H1 (cell line): ENCODE results near the gene TSPAN1. TPM values are rescaled to one million over a fixed set of nuclear protein-coding genes. Genes with fewer than 3 reads are reported as not detected.

Source experiments
- CTCF ChIA-PET: fragments of 300-600 bp; sonication (Branson Sonifier 250); formaldehyde crosslinking; loops from one replicate; lab custom pipeline; 2021; ENCODE audit not compliant: partially characterized antibody; lab: Charles Lee
- POLR2A ChIA-PET: fragments of 300-600 bp; sonication (Branson Sonifier 250); formaldehyde crosslinking; loops from one replicate; lab custom pipeline; 2021; ENCODE audit warnings: inconsistent platforms; ENCODE audit not compliant: partially characterized antibody; lab: Charles Lee
- DNase-seq, 2 experiments: peaks; one replicate each; pipeline versions ENCODE4 v3.0.0 to v3.0.0-alpha.2; 2010 to 2022; ENCODE audit warnings: low spot score in 2 of 2, low read depth in 1 of 2, mixed read lengths in 1 of 2
- FAIRE-seq: peaks from 2 replicates; lab custom pipeline; 2011; peaks lifted over from hg19 to GRCh38; lab: Jason Lieb, UNC
- H2AFZ ChIP-seq: 2 replicates; pipeline ENCODE4 v1.8.1; 2012; ENCODE audit warnings: low read length, inconsistent platforms
- H2AK5ac ChIP-seq: 2 replicates; pipeline ENCODE4 v1.6.1; 2013; ENCODE audit warnings: low read depth, low read length
- H2BK120ac ChIP-seq: replicated peaks from 2 replicates; pipeline ENCODE3; 2013; ENCODE audit warnings: low read depth, low read length, inconsistent platforms
- H2BK12ac ChIP-seq: 2 replicates; pipeline ENCODE4 v1.6.1; 2013; ENCODE audit warnings: low read depth, low read length
- H2BK15ac ChIP-seq: 2 replicates; pipeline ENCODE4 v1.6.1; 2013; ENCODE audit warnings: low read length
- H2BK20ac ChIP-seq: 2 replicates; pipeline ENCODE4 v1.6.1; 2013; ENCODE audit warnings: low read length
- H2BK5ac ChIP-seq: 2 replicates; pipeline ENCODE4 v1.6.1; 2013; ENCODE audit warnings: low read depth, low read length
- H3K14ac ChIP-seq: 2 replicates; pipeline ENCODE4 v1.6.1; 2013; ENCODE audit warnings: inconsistent platforms; ENCODE audit not compliant: insufficient read length
- H3K18ac ChIP-seq: 2 replicates; pipeline ENCODE4 v1.6.1; 2013; ENCODE audit warnings: low read length; ENCODE audit errors: extremely low read depth
- H3K23ac ChIP-seq: 2 replicates; pipeline ENCODE4 v1.6.1; 2013; ENCODE audit warnings: inconsistent platforms; ENCODE audit not compliant: insufficient read length
- H3K23me2 ChIP-seq: 2 replicates; pipeline ENCODE4 v1.6.1; 2013; ENCODE audit warnings: low read depth, low read length
- H3K27ac ChIP-seq: 2 replicates; pipeline ENCODE4 v1.6.1; 2011; ENCODE audit warnings: low read depth, low read length, inconsistent platforms
- H3K27me3 ChIP-seq, 4 experiments: replicated peaks in 1 of 4; 1 replicate in 1 of 4; 2 replicates in 3 of 4; pipeline versions ENCODE4 v1.6.1 to v1.8.1; 2011 to 2013; ENCODE audit warnings: low read length in 3 of 4, mild to moderate bottlenecking in 3 of 4, inconsistent platforms in 2 of 4, mixed read lengths in 2 of 4, moderate library complexity in 1 of 4; ENCODE audit not compliant: control insufficient read depth in 3 of 4, insufficient read depth in 3 of 4; ENCODE audit errors: extremely low read depth in 1 of 4
- H3K36me3 ChIP-seq, 4 experiments: 2 replicates each; pipeline versions ENCODE4 v1.6.1 to v1.8.1; 2011 to 2013; ENCODE audit warnings: mild to moderate bottlenecking in 4 of 4, low read length in 3 of 4, moderate library complexity in 2 of 4, control low read depth in 1 of 4, inconsistent platforms in 1 of 4; ENCODE audit not compliant: insufficient read depth in 4 of 4, control insufficient read depth in 2 of 4
- H3K4ac ChIP-seq: replicated peaks from 2 replicates; pipeline ENCODE3; 2013; ENCODE audit warnings: low read length, low read depth, mixed read lengths, inconsistent platforms; ENCODE audit not compliant: insufficient read length
- H3K4me1 ChIP-seq, 4 experiments: replicated peaks in 1 of 4; 1 replicate in 1 of 4; 2 replicates in 3 of 4; pipeline versions ENCODE4 v1.6.1 to v1.8.1; 2011 to 2013; ENCODE audit warnings: low read length in 3 of 4, inconsistent platforms in 2 of 4, mixed read lengths in 1 of 4; ENCODE audit not compliant: insufficient read depth in 4 of 4, control insufficient read depth in 3 of 4
- H3K4me2 ChIP-seq, 2 experiments: 2 replicates each; pipeline versions ENCODE4 v1.6.1 to v1.8.1; 2011 to 2013; ENCODE audit warnings: low read depth in 2 of 2, low read length in 2 of 2, control low read depth in 1 of 2, inconsistent platforms in 1 of 2, mild to moderate bottlenecking in 1 of 2; ENCODE audit not compliant: insufficient read depth in 1 of 2
- H3K4me3 ChIP-seq, 4 experiments: fragments of 200-600, 300-600 bp in 1 of 4; sonication (generic), shearing (Covaris generic), sonication (Bioruptor Twin) in 1 of 4; 2 replicates each; pipeline versions ENCODE4 v1.5.1 to v1.8.1; 2011 to 2016; ENCODE audit warnings: low read length in 4 of 4, low read depth in 3 of 4, control low read depth in 2 of 4, inconsistent platforms in 2 of 4, mild to moderate bottlenecking in 2 of 4, mixed read lengths in 1 of 4, moderate library complexity in 1 of 4; ENCODE audit not compliant: insufficient read depth in 2 of 4; ENCODE audit errors: extremely low read depth in 1 of 4
- H3K56ac ChIP-seq: replicated peaks from 2 replicates; pipeline ENCODE3; 2013; ENCODE audit warnings: low read depth, mild to moderate bottlenecking, mixed read lengths, low read length, inconsistent platforms; ENCODE audit not compliant: insufficient read length
- H3K79me1 ChIP-seq: 2 replicates; pipeline ENCODE4 v1.6.1; 2013; ENCODE audit warnings: low read depth, low read length, control low read depth
- H3K79me2 ChIP-seq, 2 experiments: 2 replicates each; pipeline versions ENCODE4 v1.6.1 to v1.8.1; 2012 to 2013; ENCODE audit warnings: low read length in 2 of 2, mild to moderate bottlenecking in 2 of 2, inconsistent platforms in 1 of 2; ENCODE audit not compliant: insufficient read depth in 2 of 2, control insufficient read depth in 1 of 2
- H3K9ac ChIP-seq, 4 experiments: replicated peaks in 1 of 4; 1 replicate in 1 of 4; 2 replicates in 3 of 4; pipeline versions ENCODE4 v1.6.1 to v1.8.1; 2011 to 2013; ENCODE audit warnings: low read depth in 3 of 4, low read length in 3 of 4, control low read depth in 2 of 4, mild to moderate bottlenecking in 2 of 4, moderate library complexity in 2 of 4, inconsistent platforms in 1 of 4; ENCODE audit errors: extremely low read depth in 1 of 4
- H3K9me3 ChIP-seq, 2 experiments: 2 replicates each; pipeline versions ENCODE4 v1.6.1 to v1.8.1; 2012 to 2013; ENCODE audit warnings: mild to moderate bottlenecking in 2 of 2, moderate library complexity in 2 of 2, control low read depth in 1 of 2, inconsistent platforms in 1 of 2, low read depth in 1 of 2, low read length in 1 of 2, mixed read lengths in 1 of 2; ENCODE audit not compliant: insufficient read depth in 2 of 2
- H4K20me1 ChIP-seq, 2 experiments: replicated peaks in 1 of 2; 2 replicates each; pipeline versions ENCODE3 to v1.8.1; 2011 to 2013; ENCODE audit warnings: inconsistent platforms in 2 of 2, low read length in 2 of 2, mild to moderate bottlenecking in 1 of 2; ENCODE audit not compliant: insufficient read depth in 2 of 2, control insufficient read depth in 1 of 2
- H4K5ac ChIP-seq: 2 replicates; pipeline ENCODE4 v1.6.1; 2013; ENCODE audit warnings: low read length, low read depth, mixed read lengths, inconsistent platforms; ENCODE audit not compliant: insufficient read length
- H4K8ac ChIP-seq: 2 replicates; pipeline ENCODE4 v1.8.0; 2013; ENCODE audit warnings: mild to moderate bottlenecking, moderate library complexity, low read length, inconsistent platforms; ENCODE audit not compliant: insufficient read depth; ENCODE audit errors: extremely low read depth
- H4K91ac ChIP-seq: replicated peaks from 2 replicates; pipeline ENCODE3; 2013; ENCODE audit warnings: low read length, mixed read lengths, inconsistent platforms; ENCODE audit not compliant: insufficient read length
- ASH2L ChIP-seq: fragments of 200-600, 300-600 bp; sonication (generic); IDR thresholded peaks from one replicate; pipeline ENCODE4 v1.7.1; 2017; ENCODE audit warnings: low read length
- WGBS, 2 experiments: shearing (Covaris generic) in 1 of 2; methylation state at CpG; one replicate each; pipeline versions ENCODE4 v1.1.6 to v1.1.7; 2013 to 2015; ENCODE audit warnings: low lambda C conversion rate in 2 of 2, mixed read lengths in 2 of 2, inconsistent platforms in 1 of 2, low coverage in 1 of 2, missing lambda C conversion rate in 1 of 2; ENCODE audit not compliant: insufficient replicate concordance in 2 of 2, insufficient coverage in 1 of 2, insufficient read length in 1 of 2; ENCODE audit errors: extremely low coverage in 1 of 2, missing lambda C conversion rate in 1 of 2; 5-methylcytosine and 5-hydroxymethylcytosine counted together
- polyA plus RNA-seq, 7 experiments: library from polyadenylated mRNA; depleted of rRNA in 3 of 7; stranded (reverse) in 5 of 7; unstranded in 2 of 7; fragments of >200 nt in 5 of 7; fragments of 200-250 nt in 2 of 7; gene quantifications; 1 replicate in 5 of 7; 2 replicates in 1 of 7; 4 replicates in 1 of 7; pipeline versions ENCODE4 v1.2.1 to v1.2.3, GENCODE V29; 2011 to 2013; ENCODE audit warnings: missing spikeins in 2 of 7, mixed read lengths in 2 of 7
- total RNA-seq: library from RNA; stranded (reverse); fragmentation: NEBNext Ultra II Directional; extraction: Animal tissue kit (Norgen Biotek cat#: 25700); gene quantifications from 2 replicates; pipeline ENCODE4 v1.2.1, GENCODE V29; 2021

Gene TSPAN1
- total and polyA plus RNA-seq, 2 of the 8 experiments (the other 6 are each of a cell fraction or from before 2014, with no cell fraction given): 0.05 TPM; not detected in 1

GRCh38 chr1:46186076-46186475 is 11.2 kb downstream of the TSPAN1 start:
- H2BK12ac ChIP-seq: no peak overlapping the region
- no peak overlapping the region for H3K4me2 ChIP-seq
- H2BK15ac ChIP-seq: no peak overlapping the region
- CTCF ChIA-PET: no interaction called here
- no peak overlapping the region for H3K9ac ChIP-seq
- no peak for TF ChIP-seq ASH2L
- TF ChIP-seq, all 59 proteins: peak for 0
- no peak overlapping the region for H3K23ac ChIP-seq
- H4K20me1 ChIP-seq: peaks cover 0 to 3% of the 10 kb centered on the region in 2 experiments
- 83% methylated on average over 2 of the region's 2 CpGs; no CpG with 5 or more reads in 1 of the 2 experiments for WGBS, 2 experiments
- no peak overlapping the region for H3K14ac ChIP-seq
- no peaks in the 10 kb centered on the region for H3K23me2 ChIP-seq
- H2BK5ac ChIP-seq: no peak overlapping the region
- no peaks in the 10 kb centered on the region; a peak in 1 of 7 replicates for H3K27me3 ChIP-seq
- no peak overlapping the region for H3K56ac ChIP-seq
- no peaks in the 10 kb centered on the region for H3K4me1 ChIP-seq
- H3K9me3 ChIP-seq: no peaks in the 10 kb centered on the region
- no peak overlapping the region for H2AK5ac ChIP-seq
- no peak overlapping the region for H2BK20ac ChIP-seq
- no peak overlapping the region for H2BK120ac ChIP-seq
- H3K4ac ChIP-seq: no peak overlapping the region
- FAIRE-seq (no peak), DNase-seq (no peak)
- no peak overlapping the region for H3K18ac ChIP-seq
- no peak overlapping the region for H2AFZ ChIP-seq
- H3K4me3 ChIP-seq: no peak overlapping the region
- POLR2A ChIA-PET: interaction anchor here (1.4 to 1.9 kb wide), 2 partner anchors 14 to 36 kb away, joined by 3 to 4 read pairs; no protein-coding TSS in a partner anchor
- no peak overlapping the region for H4K5ac ChIP-seq
- H3K79me2 ChIP-seq: no peaks in the 10 kb centered on the region
- no peak overlapping the region for H4K91ac ChIP-seq
- peaks cover 0 to 1% (median 0%) of the 10 kb centered on the region in 4 experiments; a peak in 4 of 8 replicates for H3K36me3 ChIP-seq
- no peak overlapping the region for H3K27ac ChIP-seq
- H4K8ac ChIP-seq: no peak overlapping the region
- H3K79me1 ChIP-seq: no peaks in the 10 kb centered on the region
